Measurements from ENCODE around the gene CPXM2.

The CPXM2 gene

DNA sequence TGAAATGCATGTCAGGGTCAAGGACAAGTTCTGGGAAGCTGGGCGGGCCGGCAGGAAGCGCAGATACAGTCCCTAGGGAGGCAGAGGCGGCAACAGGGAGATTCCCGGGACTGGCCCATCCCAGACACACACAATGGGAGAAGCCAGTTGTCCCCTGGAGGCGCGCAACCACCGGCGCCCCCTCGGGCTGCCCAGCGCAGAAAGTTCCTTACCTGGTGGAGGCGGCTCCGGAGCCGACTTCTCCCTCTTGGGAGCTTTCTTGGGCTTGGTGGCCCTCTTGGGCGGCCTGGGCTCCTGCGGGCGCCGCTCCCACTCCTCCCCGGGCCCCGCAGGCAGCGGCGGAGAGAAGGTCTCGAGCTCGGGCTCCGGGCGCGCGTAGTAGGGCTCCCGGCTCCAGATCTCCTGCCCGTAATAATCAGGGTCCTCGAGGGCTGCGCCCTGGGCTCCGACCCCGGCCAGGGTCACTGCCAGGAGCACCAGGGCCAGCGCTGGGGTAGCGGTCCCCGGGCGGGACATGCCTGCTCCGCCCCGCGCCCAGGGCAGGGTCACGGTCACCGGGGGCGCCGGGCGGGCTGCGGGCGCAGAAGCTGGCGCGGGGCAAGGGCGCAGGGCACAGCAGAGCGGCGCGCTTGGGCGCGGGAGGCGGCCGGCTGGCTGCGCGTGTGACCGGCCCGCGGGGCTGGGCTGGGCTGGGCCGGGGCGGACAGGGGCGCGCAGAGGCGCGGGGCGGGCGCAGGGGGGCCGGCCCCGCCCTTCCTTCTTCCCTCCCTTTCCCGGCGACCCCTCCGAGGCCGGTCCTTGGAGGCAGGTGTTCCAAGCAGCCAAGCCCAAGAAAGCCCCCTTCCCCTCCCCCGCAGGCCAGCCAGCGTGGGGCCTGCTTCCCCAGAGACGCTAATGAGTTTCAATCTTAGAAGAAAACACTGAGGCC is at the start of gene CPXM2:
TSS of gene CPXM2 (minus strand) at position 664 of the 928 bp plus-strand sequence. CDS start at position 516, 148 bp downstream.
- DNase-seq (ENCODE audit: low read depth, low spot score) = no peak

- DNase-seq (ENCODE audit: low read depth, low spot score) = no peak
These were observed 48.0 kb upstream of the CPXM2 start for GRCh38 chr10:123939591-123939990.

GRCh38 chr10:123938890-123939289 is 47.3 kb upstream of the CPXM2 start:
- DNase-seq (ENCODE audit: low read depth, low spot score) = no peak

GRCh38 chr10:123936426-123936825 is 44.8 kb upstream of the CPXM2 start:
- DNase-seq (ENCODE audit: low read depth, low spot score) = no peak

GRCh38 chr10:123935680-123936079 is 44.1 kb upstream of the CPXM2 start:
- DNase-seq (ENCODE audit: low read depth, low spot score) = no peak

DNA sequence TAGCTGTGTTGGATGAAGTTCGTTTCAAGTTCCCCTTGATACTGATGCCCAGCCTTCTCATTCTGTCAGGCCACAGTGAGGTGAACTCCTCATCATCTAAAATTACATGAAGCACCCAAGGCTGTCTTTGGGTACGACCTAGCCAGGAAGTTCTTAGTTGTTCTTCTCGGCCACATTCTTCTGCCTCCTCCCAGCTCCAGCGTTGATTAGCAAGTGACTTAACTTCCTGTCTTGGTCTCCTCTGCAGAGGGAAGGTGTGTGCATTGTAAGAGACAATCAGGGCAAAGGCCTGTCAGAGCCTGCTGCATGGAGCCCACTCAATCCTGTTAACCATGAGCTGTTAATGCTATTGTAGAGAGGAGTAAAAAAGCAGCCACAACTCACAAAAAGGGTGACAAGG is 43.2 kb upstream of the CPXM2 start:
- DNase-seq (ENCODE audit: low read depth, low spot score) = no peak

DNA sequence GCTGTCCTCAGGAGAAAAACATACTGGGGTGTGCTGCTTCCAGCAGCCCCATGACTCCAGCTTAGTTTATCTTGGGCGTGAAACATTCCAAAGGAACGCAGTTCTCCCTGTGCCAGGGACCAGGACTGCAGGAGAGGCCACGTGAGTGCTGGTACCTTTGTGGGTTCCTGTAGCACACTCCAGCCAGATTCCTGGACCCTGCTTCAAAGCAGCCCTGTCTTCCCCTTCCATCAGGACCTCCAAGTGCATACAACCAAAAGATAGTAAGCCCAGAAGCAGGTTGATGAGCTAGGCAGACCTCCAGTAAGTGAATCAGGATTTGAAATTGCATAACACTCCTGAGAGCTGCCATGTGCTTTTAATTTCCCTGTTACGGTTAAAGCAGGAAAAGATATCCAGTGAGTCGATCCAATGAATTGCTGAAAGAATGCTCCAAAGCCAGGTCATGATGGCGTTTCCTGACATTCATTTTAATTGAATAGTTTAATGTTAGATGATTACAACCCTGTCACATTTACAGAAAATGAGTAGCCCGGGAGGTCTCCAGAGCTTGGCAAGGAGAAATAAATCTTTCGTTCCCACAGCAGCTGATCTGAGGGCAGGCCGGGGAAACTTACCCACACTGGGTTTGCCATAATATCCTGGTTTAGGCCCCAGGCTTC is 38.9 kb upstream of the CPXM2 start:
- no peak for DNase-seq (ENCODE audit: low read depth, low spot score)

GRCh38 chr10:123929791-123930190 is 38.2 kb upstream of the CPXM2 start:
- no peak for DNase-seq (ENCODE audit: low read depth, low spot score)

- no peak for DNase-seq (ENCODE audit: low read depth, low spot score)
These were observed 36.8 kb upstream of the CPXM2 start for GRCh38 chr10:123928427-123928826.

- DNase-seq (ENCODE audit: low read depth, low spot score) = no peak
These were observed 35.0 kb upstream of the CPXM2 start for GRCh38 chr10:123926401-123927264.

DNA sequence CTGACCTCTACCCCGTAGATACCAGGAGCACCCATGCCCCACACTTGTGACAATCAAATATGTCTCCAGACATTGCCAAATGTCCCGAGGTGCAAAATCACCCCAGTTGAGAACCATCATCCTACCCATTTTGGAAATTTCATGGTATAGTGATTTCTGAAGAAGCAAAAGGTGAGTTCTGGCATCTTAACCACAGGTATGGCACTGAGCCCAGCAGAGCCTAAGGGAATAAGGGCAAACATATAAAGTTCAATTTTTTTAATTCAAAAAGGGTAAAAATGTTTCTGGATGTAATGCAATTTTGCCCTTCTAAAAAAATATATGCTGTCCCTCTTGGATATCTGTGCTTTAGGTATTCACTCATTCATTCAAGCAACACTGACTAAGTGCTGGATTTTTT is 30.5 kb upstream of the CPXM2 start:
- DNase-seq (ENCODE audit: low read depth, low spot score) = no peak

- no peak for DNase-seq (ENCODE audit: low read depth, low spot score)
These were observed 25.2 kb upstream of the CPXM2 start for GRCh38 chr10:123916775-123917174.

- DNase-seq (ENCODE audit: low read depth, low spot score) = no peak
These were observed 22.2 kb upstream of the CPXM2 start for GRCh38 chr10:123913688-123914268.

GRCh38 chr10:123912871-123913270 is 21.3 kb upstream of the CPXM2 start:
- DNase-seq (ENCODE audit: low read depth, low spot score) = no peak

- no peak for DNase-seq (ENCODE audit: low read depth, low spot score)
These were observed 20.9 kb upstream of the CPXM2 start for GRCh38 chr10:123912466-123912865.

DNA sequence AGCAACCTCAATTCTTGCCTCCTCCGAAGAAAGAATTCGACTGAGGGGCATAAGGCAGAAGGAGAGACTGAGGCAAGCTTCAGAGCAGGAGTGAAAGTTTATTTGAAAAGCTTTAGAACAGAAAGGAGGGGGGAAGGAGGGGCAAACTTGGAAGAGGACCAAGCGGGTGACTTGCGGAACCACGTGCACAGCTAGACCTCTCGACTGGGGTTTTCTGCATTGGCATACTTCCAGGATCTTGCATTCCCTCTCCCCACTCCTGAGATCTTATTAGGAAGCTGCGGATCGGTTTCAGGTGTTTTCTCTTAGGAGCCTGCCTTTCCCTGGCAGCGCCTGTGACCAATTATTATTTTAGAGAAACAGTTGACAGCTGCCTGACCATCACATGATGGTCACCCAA is 20.3 kb upstream of the CPXM2 start:
- DNase-seq (ENCODE audit: low read depth, low spot score) = no peak

DNA sequence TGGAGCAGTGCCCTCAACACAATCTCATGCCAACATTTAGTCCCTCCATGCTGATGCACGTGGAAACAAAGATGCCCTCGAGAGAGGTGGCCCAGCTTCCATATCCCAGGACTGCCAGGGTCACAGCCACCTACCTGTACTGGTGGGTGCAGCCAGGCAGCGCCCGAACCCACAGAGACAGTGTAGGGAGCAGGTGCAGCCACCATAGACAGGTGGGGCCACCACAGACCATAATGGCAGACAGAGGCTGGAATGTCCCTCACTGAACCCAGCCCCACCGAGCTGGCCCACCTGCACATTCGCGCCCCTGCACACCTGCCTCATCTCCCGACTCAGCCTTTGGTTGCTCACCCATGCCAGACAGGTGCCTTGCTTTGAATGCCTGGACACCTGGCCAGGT is 18.3 kb upstream of the CPXM2 start:
- no peak for DNase-seq (ENCODE audit: low read depth, low spot score)

- DNase-seq (ENCODE audit: low read depth, low spot score) = no peak
These were observed 17.8 kb upstream of the CPXM2 start for GRCh38 chr10:123909426-123909825.

DNA sequence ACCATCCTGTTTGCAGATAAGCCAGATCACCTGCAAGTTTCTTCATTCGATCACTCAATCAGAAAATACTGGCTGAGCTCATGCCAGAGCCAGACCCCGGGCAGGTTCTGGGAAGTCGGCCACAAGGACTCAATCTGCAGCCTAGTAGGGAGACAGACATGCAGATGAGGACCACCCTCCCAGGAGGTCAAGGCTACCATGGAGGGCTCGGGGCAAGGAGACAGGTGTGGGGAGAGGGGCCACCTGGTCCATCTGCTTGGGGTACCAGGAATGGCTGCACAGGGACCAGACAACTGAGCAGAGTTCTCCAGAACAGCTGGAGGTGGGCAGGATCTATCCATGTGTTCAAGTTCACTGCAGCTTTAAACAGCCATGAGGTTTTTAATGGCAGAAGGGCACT is 16.8 kb upstream of the CPXM2 start:
- DNase-seq (ENCODE audit: low read depth, low spot score) = no peak

DNA sequence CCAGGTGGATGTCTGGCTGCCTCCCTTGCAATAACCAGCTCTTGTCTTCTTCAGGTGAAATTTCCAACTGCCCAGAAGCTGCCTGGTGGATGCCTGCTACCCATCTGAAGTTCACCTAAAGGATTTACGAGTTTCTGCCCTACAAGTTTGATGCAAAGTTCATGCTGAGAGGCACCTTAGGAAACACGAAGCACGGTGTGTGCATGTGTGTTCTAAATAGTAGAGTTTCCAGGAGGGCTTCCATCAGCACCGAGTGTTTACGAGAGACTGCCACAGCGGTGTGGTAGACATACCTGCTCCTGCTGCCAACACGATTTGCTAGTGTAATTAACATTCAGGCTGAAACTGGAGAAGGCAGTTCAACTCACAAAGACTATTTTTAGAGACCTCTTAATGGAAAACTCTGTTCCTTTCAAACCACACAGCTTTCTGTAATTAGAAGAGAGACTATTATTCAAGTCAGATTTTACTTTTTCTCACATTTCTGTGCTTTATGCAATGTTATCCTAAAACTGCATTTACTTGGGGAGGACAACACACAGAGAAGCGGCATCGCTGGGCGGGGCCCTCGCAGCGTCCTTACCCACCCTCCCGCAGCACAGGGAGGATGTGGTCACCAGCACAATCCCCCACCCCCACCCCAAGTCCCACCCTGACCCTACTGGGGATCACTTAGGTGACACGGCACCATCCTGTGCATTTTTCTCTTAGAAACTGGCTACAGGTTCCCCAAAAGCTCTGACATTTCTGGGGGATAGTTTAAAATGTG is 15.5 kb upstream of the CPXM2 start:
- DNase-seq (ENCODE audit: low read depth, low spot score) = no peak

GRCh38 chr10:123906296-123906695 is 14.7 kb upstream of the CPXM2 start:
- DNase-seq (ENCODE audit: low read depth, low spot score) = no peak

Measured in smooth muscle cell of the brain vasculature (primary cell).